ENCODE measurements around the gene DDR2. TPM values are rescaled to one million over a fixed set of nuclear protein-coding genes. Genes with fewer than 3 reads are reported as not detected.

Gene DDR2
- polyA plus RNA-seq, 1 of the 3 experiments (the other 2 are of a cell fraction): 34.0 TPM

DNA sequence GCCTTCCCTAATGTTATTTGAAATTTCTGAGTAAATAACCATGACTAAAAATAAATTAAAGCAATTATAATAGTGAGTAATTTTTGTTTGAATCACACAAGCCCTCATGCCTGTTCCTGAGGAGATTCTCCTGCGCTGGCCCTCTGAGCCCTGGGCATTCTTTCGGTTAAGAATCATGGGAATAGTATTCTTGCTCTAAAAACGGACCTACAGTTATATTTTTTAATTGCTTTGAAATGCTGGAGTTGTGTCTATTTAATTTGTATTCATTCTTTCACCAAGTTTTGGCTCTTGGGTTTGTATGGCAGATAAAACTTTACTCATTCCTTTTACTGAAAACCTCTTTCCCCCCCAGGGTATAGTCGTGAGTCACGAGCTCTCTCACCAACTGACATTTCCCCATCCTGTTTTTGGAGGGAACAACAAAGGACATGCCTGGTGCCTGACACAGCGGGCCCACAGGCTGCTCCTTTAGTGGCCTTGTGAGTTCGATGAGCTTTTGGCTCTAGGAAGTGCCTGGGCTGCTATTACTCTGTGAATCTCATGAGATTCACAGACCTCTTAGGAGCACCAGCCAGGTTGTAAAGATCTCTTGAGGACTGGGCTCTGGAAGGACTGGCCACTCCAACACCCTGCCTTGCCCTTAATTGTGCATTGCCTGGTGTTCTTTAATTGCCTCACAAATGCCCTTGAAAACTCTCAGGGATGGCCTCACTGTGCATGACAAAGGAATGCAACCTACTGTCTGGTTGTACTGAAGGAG, 58.6 kb downstream of the DDR2 start (continued):
- TF ChIP-seq RAD21 (IDR thresholded peaks at IDR 0.05; ENCODE audit: low read length) (no peak), RFX5 (IDR thresholded peaks at IDR 0.05; ENCODE audit: low read length) (no peak), CHD2 (IDR thresholded peaks at IDR 0.05; ENCODE audit: low read length, partially characterized antibody) (no peak), RCOR1 (IDR thresholded peaks at IDR 0.05; ENCODE audit: low read length) (no peak), ELF1 (IDR thresholded peaks at IDR 0.05) (no peak), NRF1 (IDR thresholded peaks at IDR 0.05; ENCODE audit: low read depth, low read length) (no peak)
- TF ChIP-seq, protein P1, sequence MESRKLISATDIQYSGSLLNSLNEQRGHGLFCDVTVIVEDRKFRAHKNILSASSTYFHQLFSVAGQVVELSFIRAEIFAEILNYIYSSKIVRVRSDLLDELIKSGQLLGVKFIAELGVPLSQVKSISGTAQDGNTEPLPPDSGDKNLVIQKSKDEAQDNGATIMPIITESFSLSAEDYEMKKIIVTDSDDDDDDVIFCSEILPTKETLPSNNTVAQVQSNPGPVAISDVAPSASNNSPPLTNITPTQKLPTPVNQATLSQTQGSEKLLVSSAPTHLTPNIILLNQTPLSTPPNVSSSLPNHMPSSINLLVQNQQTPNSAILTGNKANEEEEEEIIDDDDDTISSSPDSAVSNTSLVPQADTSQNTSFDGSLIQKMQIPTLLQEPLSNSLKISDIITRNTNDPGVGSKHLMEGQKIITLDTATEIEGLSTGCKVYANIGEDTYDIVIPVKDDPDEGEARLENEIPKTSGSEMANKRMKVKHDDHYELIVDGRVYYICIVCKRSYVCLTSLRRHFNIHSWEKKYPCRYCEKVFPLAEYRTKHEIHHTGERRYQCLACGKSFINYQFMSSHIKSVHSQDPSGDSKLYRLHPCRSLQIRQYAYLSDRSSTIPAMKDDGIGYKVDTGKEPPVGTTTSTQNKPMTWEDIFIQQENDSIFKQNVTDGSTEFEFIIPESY (IDR thresholded peaks at IDR 0.05; ENCODE audit: borderline replicate concordance, low read depth): no peak
- TF ChIP-seq, protein P2, sequence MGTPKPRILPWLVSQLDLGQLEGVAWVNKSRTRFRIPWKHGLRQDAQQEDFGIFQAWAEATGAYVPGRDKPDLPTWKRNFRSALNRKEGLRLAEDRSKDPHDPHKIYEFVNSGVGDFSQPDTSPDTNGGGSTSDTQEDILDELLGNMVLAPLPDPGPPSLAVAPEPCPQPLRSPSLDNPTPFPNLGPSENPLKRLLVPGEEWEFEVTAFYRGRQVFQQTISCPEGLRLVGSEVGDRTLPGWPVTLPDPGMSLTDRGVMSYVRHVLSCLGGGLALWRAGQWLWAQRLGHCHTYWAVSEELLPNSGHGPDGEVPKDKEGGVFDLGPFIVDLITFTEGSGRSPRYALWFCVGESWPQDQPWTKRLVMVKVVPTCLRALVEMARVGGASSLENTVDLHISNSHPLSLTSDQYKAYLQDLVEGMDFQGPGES (IDR thresholded peaks at IDR 0.05; ENCODE audit: low read depth, low read length): no peak

DNA sequence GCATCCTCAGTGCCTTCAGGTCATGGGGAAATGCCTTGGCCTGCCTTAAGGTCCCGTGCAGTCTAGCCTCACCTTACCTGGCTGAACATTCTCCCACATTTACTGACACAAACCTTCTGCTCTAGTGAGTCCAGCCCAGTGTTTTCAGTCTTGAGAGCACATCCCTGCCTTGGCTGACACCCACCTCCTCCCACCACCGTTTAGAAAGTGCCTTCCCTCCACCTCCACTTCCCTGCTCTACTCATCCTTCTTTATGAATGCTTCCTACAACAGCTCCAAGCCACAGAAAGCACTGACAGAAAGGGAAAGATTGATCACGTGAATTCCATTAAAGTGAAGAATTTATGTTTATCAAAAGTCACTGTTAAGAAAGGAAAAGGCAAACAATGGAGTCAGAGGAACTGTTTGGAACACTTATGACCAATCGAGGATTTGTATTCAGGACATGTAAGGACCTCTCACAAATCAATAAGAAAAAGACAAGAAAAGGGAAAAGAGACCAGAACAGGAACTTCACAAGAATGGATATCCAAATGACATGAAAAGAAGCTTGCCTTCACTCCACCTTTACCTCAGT, 59.8 kb downstream of the DDR2 start:
- Histone ChIP-seq H3K27me3 (ENCODE audit: insufficient read depth) (no peaks in the 10 kb centered on the region), H3K4me2 (peak overlapping the region; percentile 58; the same call in 1 of the 2 replicates), H2AFZ (ENCODE audit: low read depth) (no peak overlapping the region), H3K9me3 (no peaks in the 10 kb centered on the region), H3K27ac (ENCODE audit: low read depth in 2 of 2, low read length in 1 of 2) (peak overlapping the region; percentile 78 to 97; a peak in 3 of 4 replicates), H3K9ac (peak overlapping the region; percentile 69), H3F3A (replicated peaks; ENCODE audit: insufficient read depth) (peaks cover 38% of the 10 kb centered on the region), H3K4me3 (ENCODE audit: low read depth in 2 of 2, low read length in 1 of 2) (no peak overlapping the region), H3K4me1 (ENCODE audit: control insufficient read depth in 1 of 2, insufficient read depth in 2 of 2, low read depth in 1 of 2, low read length in 1 of 2) (peaks cover 44 to 61% of the 10 kb centered on the region in 2 experiments), H3K9me2 (no peaks in the 10 kb centered on the region), H4K20me1 (ENCODE audit: insufficient read depth) (peaks cover 34% of the 10 kb centered on the region), H3K79me2 (ENCODE audit: insufficient read depth) (peaks cover 88% of the 10 kb centered on the region), H3K36me3 (replicated peaks in 1 of 2; ENCODE audit: control insufficient read depth in 1 of 2, insufficient read depth in 2 of 2, low read length in 1 of 2) (peaks cover 0 to 7% of the 10 kb centered on the region in 2 experiments)
- TF ChIP-seq ELF1 (IDR thresholded peaks at IDR 0.05) (no peak), RCOR1 (IDR thresholded peaks at IDR 0.05; ENCODE audit: low read length) (no peak)
- WGBS (ENCODE audit: low lambda C conversion rate): 78% methylated on average over 3 of the region's 4 CpGs
- no peak for DNase-seq
- CTCF ChIA-PET: no interaction called here
- POLR2A ChIA-PET: no interaction called here

DNA sequence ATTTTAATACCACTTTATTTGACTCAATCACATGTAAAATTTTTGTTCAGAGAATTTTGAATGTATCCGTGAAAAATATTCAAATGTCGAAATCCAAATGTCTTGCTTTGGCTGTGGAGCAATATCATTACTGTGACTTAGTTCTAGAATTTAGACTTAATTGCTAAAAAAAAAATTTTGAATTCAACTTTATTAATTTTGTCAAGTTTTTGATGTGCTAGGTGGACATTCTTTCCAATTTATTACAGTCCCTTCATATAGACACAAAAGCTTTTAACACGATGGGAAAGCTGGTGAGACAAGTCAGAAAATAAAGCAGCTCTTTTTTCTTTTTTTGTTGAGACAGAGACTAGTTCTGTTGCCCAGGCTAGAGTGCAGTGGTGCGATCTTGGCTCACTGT, 62.6 kb downstream of the DDR2 start:
- Histone ChIP-seq H3K4me3 (ENCODE audit: low read depth in 2 of 2, low read length in 1 of 2) (no peak overlapping the region), H3K9me2 (no peaks in the 10 kb centered on the region), H3K9me3 (no peaks in the 10 kb centered on the region), H3K4me1 (ENCODE audit: control insufficient read depth in 1 of 2, insufficient read depth in 2 of 2, low read depth in 1 of 2, low read length in 1 of 2) (peaks cover 49 to 54% of the 10 kb centered on the region in 2 experiments), H3K9ac (no peak overlapping the region), H3K79me2 (ENCODE audit: insufficient read depth) (peaks cover 90% of the 10 kb centered on the region), H3F3A (replicated peaks; ENCODE audit: insufficient read depth) (peaks cover 30% of the 10 kb centered on the region), H3K36me3 (replicated peaks in 1 of 2; ENCODE audit: control insufficient read depth in 1 of 2, insufficient read depth in 2 of 2, low read length in 1 of 2) (peaks cover 0 to 7% of the 10 kb centered on the region in 2 experiments), H2AFZ (ENCODE audit: low read depth) (no peak overlapping the region), H4K20me1 (ENCODE audit: insufficient read depth) (peaks cover 49% of the 10 kb centered on the region), H3K27ac (ENCODE audit: low read depth in 2 of 2, low read length in 1 of 2) (no peak overlapping the region), H3K4me2 (no peak overlapping the region), H3K27me3 (ENCODE audit: insufficient read depth) (no peaks in the 10 kb centered on the region)
- ChIA-PET POLR2A (interaction anchor here (1.3 kb wide), 1 partner anchor 10 kb away, joined by 3 read pairs; no protein-coding TSS in a partner anchor), CTCF (interaction anchor here (0.8 to 1.4 kb wide), 3 partner anchors 10 to 566 kb away, joined by 3 to 4 read pairs (median 3); no protein-coding TSS in a partner anchor)
- TF ChIP-seq FOSL2 (IDR thresholded peaks at IDR 0.05; ENCODE audit: borderline replicate concordance, low read depth) (no peak), TEAD4 (IDR thresholded peaks at IDR 0.05; ENCODE audit: borderline replicate concordance, insufficient read depth) (no peak), NFIC (IDR thresholded peaks at IDR 0.05; ENCODE audit: borderline replicate concordance) (no peak), FOXM1 (IDR thresholded peaks at IDR 0.05; ENCODE audit: low read depth) (no peak), RFX5 (IDR thresholded peaks at IDR 0.05; ENCODE audit: low read length) (no peak), SMC3 (IDR thresholded peaks at IDR 0.05; ENCODE audit: low read depth, low read length) (no peak)
- TF ChIP-seq, protein P3, sequence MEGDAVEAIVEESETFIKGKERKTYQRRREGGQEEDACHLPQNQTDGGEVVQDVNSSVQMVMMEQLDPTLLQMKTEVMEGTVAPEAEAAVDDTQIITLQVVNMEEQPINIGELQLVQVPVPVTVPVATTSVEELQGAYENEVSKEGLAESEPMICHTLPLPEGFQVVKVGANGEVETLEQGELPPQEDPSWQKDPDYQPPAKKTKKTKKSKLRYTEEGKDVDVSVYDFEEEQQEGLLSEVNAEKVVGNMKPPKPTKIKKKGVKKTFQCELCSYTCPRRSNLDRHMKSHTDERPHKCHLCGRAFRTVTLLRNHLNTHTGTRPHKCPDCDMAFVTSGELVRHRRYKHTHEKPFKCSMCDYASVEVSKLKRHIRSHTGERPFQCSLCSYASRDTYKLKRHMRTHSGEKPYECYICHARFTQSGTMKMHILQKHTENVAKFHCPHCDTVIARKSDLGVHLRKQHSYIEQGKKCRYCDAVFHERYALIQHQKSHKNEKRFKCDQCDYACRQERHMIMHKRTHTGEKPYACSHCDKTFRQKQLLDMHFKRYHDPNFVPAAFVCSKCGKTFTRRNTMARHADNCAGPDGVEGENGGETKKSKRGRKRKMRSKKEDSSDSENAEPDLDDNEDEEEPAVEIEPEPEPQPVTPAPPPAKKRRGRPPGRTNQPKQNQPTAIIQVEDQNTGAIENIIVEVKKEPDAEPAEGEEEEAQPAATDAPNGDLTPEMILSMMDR (IDR thresholded peaks at IDR 0.05): no peak
- WGBS (ENCODE audit: low lambda C conversion rate): 96% methylated on average over 4 of the region's 4 CpGs
- no peak for DNase-seq
